ENCODE data around the gene CACNB4. TPM values are rescaled to one million over a fixed set of nuclear protein-coding genes. Genes with fewer than 3 reads are reported as not detected.

The CACNB4 gene
- total and polyA plus RNA-seq, 5 donors = 0.25 to 1.5 (median 0.86) TPM

GRCh38 chr2:151828143-151828889 is 270.5 kb downstream of the CACNB4 start, which contains the start of gene ARL5A:
TSS of gene ARL5A (minus strand) at chr2:151828421. CDS start at chr2:151828176, 245 bp downstream.
- Histone ChIP-seq H3K9me3 (ENCODE audit: control insufficient read depth, low read length) (no peaks in the 10 kb centered on the region), H3K27ac (ENCODE audit: low read length) (peak within 1 kb of the TSS; percentile 70), H3K4me3 (ENCODE audit: low read length) (peak within 1 kb of the TSS; percentile 75), H3K27me3 (ENCODE audit: control insufficient read depth, insufficient read depth) (no peaks in the 10 kb centered on the region), H3K4me1 (ENCODE audit: control insufficient read depth, insufficient read depth, low read length) (peaks cover 4% of the 10 kb centered on the region)
- under 1% methylated on average over 64 of the region's 64 CpGs for WGBS
- DNase-seq = peak; percentile 95 to 98 (median 98)
- ATAC-seq = peak; percentile 98 to 99
- intact Hi-C loops (cut with DNase I) = loop anchor here in 1 of 4 donors (10.0 kb wide), 1 partner anchor 176 kb away; no protein-coding TSS in a partner anchor

- Histone ChIP-seq H3K9me3 (ENCODE audit: control insufficient read depth, low read length) (no peaks in the 10 kb centered on the region), H3K27me3 (ENCODE audit: control insufficient read depth, insufficient read depth) (no peaks in the 10 kb centered on the region), H3K27ac (ENCODE audit: low read length) (peak overlapping the region; percentile 70), H3K4me1 (ENCODE audit: control insufficient read depth, insufficient read depth, low read length) (peaks cover 4% of the 10 kb centered on the region), H3K4me3 (ENCODE audit: low read length) (peak overlapping the region; percentile 75)
- DNase-seq (peak in 2 of 3 donors; percentile 52 to 56), ATAC-seq (peak; percentile 42 to 46)
- WGBS = under 1% methylated on average over 38 of the region's 38 CpGs
- intact Hi-C loops (cut with DNase I) = loop anchor here in 1 of 4 donors (10.0 kb wide), 1 partner anchor 177 kb away; no protein-coding TSS in a partner anchor
Observed at GRCh38 chr2:151827564-151828142, 271.2 kb downstream of the CACNB4 start.

DNA sequence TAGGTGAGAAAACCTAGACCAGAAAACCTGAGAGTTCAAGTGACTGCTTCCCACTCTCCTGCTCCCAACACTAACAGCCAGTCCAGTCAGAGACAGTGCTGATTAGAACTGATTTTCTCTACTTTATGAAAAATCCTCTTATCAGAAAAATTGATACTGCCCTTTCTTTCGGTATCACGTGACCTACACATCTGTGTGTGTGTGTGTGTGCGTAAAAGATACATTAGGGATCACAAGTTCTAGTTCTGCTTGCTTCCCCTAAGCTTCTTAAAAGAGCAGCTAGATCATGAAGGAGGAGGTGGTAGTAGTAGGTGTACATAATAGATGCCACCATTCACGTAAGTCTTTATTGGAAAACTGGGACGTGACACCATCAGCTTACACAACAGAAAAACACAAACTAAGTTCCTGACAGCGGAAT is 272.1 kb downstream of the CACNB4 start:
- no peaks in the 10 kb centered on the region for H3K9me3 ChIP-seq (ENCODE audit: control insufficient read depth, low read length)
- H3K27ac ChIP-seq (ENCODE audit: low read length) = no peak overlapping the region
- intact Hi-C loops (cut with DNase I) = loop anchor here in 1 of 4 donors (10.0 kb wide), 1 partner anchor 178 kb away; no protein-coding TSS in a partner anchor
- H3K4me3 ChIP-seq (ENCODE audit: low read length) = peak overlapping the region; percentile 75
- ATAC-seq (no peak), DNase-seq (no peak)
- no peaks in the 10 kb centered on the region for H3K27me3 ChIP-seq (ENCODE audit: control insufficient read depth, insufficient read depth)
- WGBS = 19% methylated on average over 6 of the region's 6 CpGs
- peaks cover 4% of the 10 kb centered on the region for H3K4me1 ChIP-seq (ENCODE audit: control insufficient read depth, insufficient read depth, low read length)

- intact Hi-C loops (cut with DNase I) = loop anchor here in 1 of 4 donors (10.0 kb wide), 1 partner anchor 180 kb away; no protein-coding TSS in a partner anchor
- Histone ChIP-seq H3K4me1 (ENCODE audit: control insufficient read depth, insufficient read depth, low read length) (peaks cover 7% of the 10 kb centered on the region), H3K27me3 (ENCODE audit: control insufficient read depth, insufficient read depth) (no peaks in the 10 kb centered on the region), H3K27ac (ENCODE audit: low read length) (no peak overlapping the region), H3K9me3 (ENCODE audit: control insufficient read depth, low read length) (no peaks in the 10 kb centered on the region), H3K4me3 (ENCODE audit: low read length) (no peak overlapping the region)
- DNase-seq = no peak
- 67% methylated on average over 2 of the region's 2 CpGs for WGBS
- ATAC-seq = no peak
Observed at GRCh38 chr2:151824886-151825285, 274.0 kb downstream of the CACNB4 start.

DNA sequence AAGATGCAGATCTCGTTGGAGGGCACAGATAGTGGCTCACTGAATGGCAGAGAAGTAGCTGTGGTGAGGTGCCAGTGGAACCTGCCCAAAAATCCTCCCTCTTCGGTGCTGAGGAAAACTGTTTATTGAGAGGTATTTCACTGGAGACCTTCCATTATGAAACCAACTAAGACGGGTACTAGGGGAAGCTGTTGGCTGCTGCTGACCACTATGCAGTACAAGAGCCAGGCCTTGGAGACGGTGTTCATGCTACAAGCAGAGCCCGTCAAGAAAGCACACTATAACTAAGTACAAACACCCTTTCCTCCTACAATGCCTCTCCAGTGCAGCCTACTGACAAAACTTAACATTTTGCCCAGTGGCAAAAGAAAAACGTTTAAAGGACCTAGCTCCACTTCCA is 275.2 kb downstream of the CACNB4 start:
- intact Hi-C loops (cut with DNase I) = loop anchor here in 1 of 4 donors (10.0 kb wide), 1 partner anchor 181 kb away; no protein-coding TSS in a partner anchor
- H3K4me1 ChIP-seq (ENCODE audit: control insufficient read depth, insufficient read depth, low read length) = peaks cover 7% of the 10 kb centered on the region
- WGBS = 32% methylated on average over 6 of the region's 6 CpGs
- DNase-seq = no peak
- peak overlapping the region; percentile 64 for H3K27ac ChIP-seq (ENCODE audit: low read length)
- H3K4me3 ChIP-seq (ENCODE audit: low read length) = no peak overlapping the region
- ATAC-seq = no peak
- no peaks in the 10 kb centered on the region for H3K9me3 ChIP-seq (ENCODE audit: control insufficient read depth, low read length)
- no peaks in the 10 kb centered on the region for H3K27me3 ChIP-seq (ENCODE audit: control insufficient read depth, insufficient read depth)

- no peak for ATAC-seq
Observed at GRCh38 chr2:151819920-151820319, 278.9 kb downstream of the CACNB4 start.

DNA sequence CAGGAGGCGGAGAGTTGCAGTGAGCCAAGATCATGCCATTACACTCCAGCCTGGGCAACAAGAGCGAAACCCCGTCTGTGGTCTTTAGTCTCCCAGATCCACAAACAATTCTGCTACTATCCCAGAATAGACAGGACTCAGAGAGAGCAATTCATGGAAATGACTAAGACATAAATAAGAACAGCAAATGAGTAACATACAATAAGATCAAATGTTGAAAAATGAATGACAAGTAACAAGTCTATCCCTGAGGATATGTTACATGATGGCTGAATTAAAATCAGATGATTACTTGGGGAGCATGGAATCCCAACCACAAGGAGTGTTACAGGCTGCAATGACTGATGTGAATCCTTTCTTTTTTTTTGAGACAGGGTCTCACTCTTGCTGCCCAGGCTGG is 280.9 kb downstream of the CACNB4 start:
- H3K27ac ChIP-seq (ENCODE audit: low read length) = no peak overlapping the region
- intact Hi-C loops (cut with DNase I) = no loop called here

More at GRCh38 chr2:151819920-151820319, 278.9 kb downstream of the CACNB4 start:
- WGBS = 97% methylated on average over 2 of the region's 2 CpGs
- Histone ChIP-seq H3K4me3 (ENCODE audit: low read length) (no peak overlapping the region), H3K9me3 (ENCODE audit: control insufficient read depth, low read length) (no peaks in the 10 kb centered on the region), H3K27ac (ENCODE audit: low read length) (no peak overlapping the region), H3K27me3 (ENCODE audit: control insufficient read depth, insufficient read depth) (no peaks in the 10 kb centered on the region), H3K4me1 (ENCODE audit: control insufficient read depth, insufficient read depth, low read length) (peaks cover 7% of the 10 kb centered on the region)
- intact Hi-C loops (cut with DNase I) = loop anchor here in 1 of 4 donors (10.0 kb wide), 1 partner anchor 185 kb away; no protein-coding TSS in a partner anchor
- DNase-seq = no peak

DNA sequence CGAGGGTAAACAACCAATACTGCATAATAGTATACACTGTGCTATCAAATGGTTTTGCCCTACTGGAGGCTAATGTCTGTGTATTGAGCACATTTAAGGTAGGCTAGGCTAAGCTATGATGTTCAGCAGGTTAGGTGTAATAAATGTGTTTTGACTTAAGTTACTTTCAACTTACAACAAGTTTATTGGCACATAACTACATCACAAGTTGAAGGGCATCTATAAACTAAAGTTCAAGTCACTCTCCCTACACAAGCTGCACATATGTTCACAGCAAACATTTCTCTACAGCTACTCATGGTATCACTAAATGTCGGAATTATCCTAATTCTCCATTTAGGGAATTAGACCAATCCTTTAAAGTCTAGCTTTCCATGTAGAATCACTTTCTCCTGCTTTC is 282.0 kb downstream of the CACNB4 start:
- WGBS = 90% methylated on average over 2 of the region's 2 CpGs
- intact Hi-C loops (cut with DNase I) = no loop called here
- Histone ChIP-seq H3K4me1 (ENCODE audit: control insufficient read depth, insufficient read depth, low read length) (peaks cover 2% of the 10 kb centered on the region), H3K9me3 (ENCODE audit: control insufficient read depth, low read length) (no peaks in the 10 kb centered on the region), H3K27me3 (ENCODE audit: control insufficient read depth, insufficient read depth) (no peaks in the 10 kb centered on the region), H3K27ac (ENCODE audit: low read length) (no peak overlapping the region), H3K4me3 (ENCODE audit: low read length) (no peak overlapping the region)
- DNase-seq (no peak), ATAC-seq (no peak)

More for the DNA sequence above, 280.9 kb downstream of the CACNB4 start:
- ATAC-seq (no peak), DNase-seq (no peak)
- peaks cover 2% of the 10 kb centered on the region for H3K4me1 ChIP-seq (ENCODE audit: control insufficient read depth, insufficient read depth, low read length)
- H3K27me3 ChIP-seq (ENCODE audit: control insufficient read depth, insufficient read depth) = no peaks in the 10 kb centered on the region
- no peak overlapping the region for H3K4me3 ChIP-seq (ENCODE audit: low read length)
- H3K9me3 ChIP-seq (ENCODE audit: control insufficient read depth, low read length) = no peaks in the 10 kb centered on the region
- WGBS = 91% methylated on average over 3 of the region's 3 CpGs

DNA sequence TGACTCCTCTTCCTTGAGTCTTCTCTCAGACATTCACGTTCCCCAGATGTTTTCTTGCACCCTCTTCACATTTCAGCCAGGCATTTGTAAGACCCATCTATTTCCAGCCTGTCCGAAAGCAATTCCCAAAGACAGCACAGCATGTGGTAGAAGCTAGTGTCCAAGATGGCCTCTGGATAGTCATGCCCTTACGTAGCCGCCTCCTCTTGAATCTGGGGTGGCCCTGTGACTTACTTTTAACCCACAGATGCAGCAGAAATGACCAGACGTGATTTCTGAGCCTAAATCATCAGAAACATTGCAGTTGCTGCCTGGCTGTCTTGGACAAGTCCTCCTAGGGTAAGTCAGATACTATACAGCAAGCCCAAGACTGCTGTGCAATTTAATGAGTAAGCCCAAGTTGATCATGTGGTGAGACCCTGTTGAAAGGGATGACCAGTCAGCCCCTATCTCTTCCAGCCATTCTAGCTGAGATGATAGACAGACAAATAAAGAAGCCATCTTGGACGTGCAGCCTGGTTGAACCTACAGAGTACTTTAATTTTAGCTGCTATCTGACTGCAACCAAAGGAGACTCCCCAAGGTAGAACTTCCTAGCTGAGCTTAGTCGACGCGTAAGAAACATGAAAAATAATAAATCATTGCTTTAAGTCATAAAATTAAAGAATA is 282.9 kb downstream of the CACNB4 start:
- intact Hi-C loops (cut with DNase I) = no loop called here

DNA sequence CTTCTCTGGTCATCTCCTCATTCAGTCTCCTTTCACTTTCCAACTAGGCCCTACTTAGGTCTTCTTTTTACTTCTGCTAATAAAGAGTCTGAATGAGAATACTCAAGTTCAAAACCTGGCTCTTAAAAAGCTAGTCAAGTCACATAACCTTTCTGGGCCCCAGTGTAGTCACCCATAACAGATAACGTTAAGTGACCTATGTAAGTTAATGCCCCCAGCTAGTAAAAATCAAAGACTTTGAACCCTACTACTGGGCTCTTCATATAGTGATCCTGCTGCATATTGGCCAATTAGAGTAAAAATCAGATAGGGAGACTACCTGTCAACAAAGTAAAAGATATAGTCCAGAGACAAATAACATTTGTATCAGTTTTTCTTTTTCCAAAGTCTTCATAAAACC is 288.4 kb downstream of the CACNB4 start:
- WGBS = 84% methylated on average over 1 of the region's 1 CpG
- intact Hi-C loops (cut with DNase I) = no loop called here
- Histone ChIP-seq H3K4me1 (ENCODE audit: control insufficient read depth, insufficient read depth, low read length) (no peaks in the 10 kb centered on the region), H3K27me3 (ENCODE audit: control insufficient read depth, insufficient read depth) (no peaks in the 10 kb centered on the region), H3K27ac (ENCODE audit: low read length) (no peak overlapping the region), H3K9me3 (ENCODE audit: control insufficient read depth, low read length) (no peaks in the 10 kb centered on the region), H3K4me3 (ENCODE audit: low read length) (no peak overlapping the region)
- DNase-seq (no peak), ATAC-seq (no peak)

More for the DNA sequence above, 282.9 kb downstream of the CACNB4 start:
- no peak overlapping the region for H3K4me3 ChIP-seq (ENCODE audit: low read length)
- WGBS = 95% methylated on average over 9 of the region's 9 CpGs
- H3K27ac ChIP-seq (ENCODE audit: low read length) = no peak overlapping the region
- H3K4me1 ChIP-seq (ENCODE audit: control insufficient read depth, insufficient read depth, low read length) = no peaks in the 10 kb centered on the region
- H3K27me3 ChIP-seq (ENCODE audit: control insufficient read depth, insufficient read depth) = no peaks in the 10 kb centered on the region
- ATAC-seq = no peak
- DNase-seq = no peak
- no peaks in the 10 kb centered on the region for H3K9me3 ChIP-seq (ENCODE audit: control insufficient read depth, low read length)

GRCh38 chr2:151809073-151809383 is 289.8 kb downstream of the CACNB4 start:
- Histone ChIP-seq H3K4me1 (ENCODE audit: control insufficient read depth, insufficient read depth, low read length) (no peaks in the 10 kb centered on the region), H3K27me3 (ENCODE audit: control insufficient read depth, insufficient read depth) (no peaks in the 10 kb centered on the region), H3K9me3 (ENCODE audit: control insufficient read depth, low read length) (no peaks in the 10 kb centered on the region), H3K27ac (ENCODE audit: low read length) (no peak overlapping the region), H3K4me3 (ENCODE audit: low read length) (no peak overlapping the region)
- intact Hi-C loops (cut with DNase I) = no loop called here
- no peak for ATAC-seq
- WGBS = 38% methylated on average over 1 of the region's 1 CpG
- DNase-seq = no peak
